Thymus (tissue), 14 donors: ENCODE results near the gene TSNAXIP1. TPM values are rescaled to one million over a fixed set of nuclear protein-coding genes. Genes with fewer than 3 reads are reported as not detected.
A peak's percentile ranks its signal among the peaks of the same experiment; 100 is the strongest.

Source experiments
- DNase-seq, 9 donors: peaks; one replicate each; pipeline ENCODE4 v3.0.0-alpha.2; 2013; ENCODE audit warnings: low spot score in 9 of 9, low read depth in 6 of 9, missing footprints in 1 of 9
- H3K27ac ChIP-seq, 2 donors: one replicate each; pipeline ENCODE4 v1.5.1; 2013; ENCODE audit warnings: control low read depth in 1 of 2, low read depth in 1 of 2, low read length in 1 of 2, mild to moderate bottlenecking in 1 of 2, moderate library complexity in 1 of 2
- H3K27me3 ChIP-seq, 2 donors: one replicate each; pipeline ENCODE4 v1.5.1; 2013; ENCODE audit warnings: low read length in 1 of 2; ENCODE audit not compliant: control insufficient read depth in 2 of 2, insufficient read depth in 1 of 2
- H3K36me3 ChIP-seq, 2 donors: one replicate each; pipeline ENCODE4 v1.5.1; 2013; ENCODE audit warnings: low read length in 1 of 2, mild to moderate bottlenecking in 1 of 2, moderate library complexity in 1 of 2; ENCODE audit not compliant: control insufficient read depth in 2 of 2, insufficient read depth in 2 of 2
- H3K4me1 ChIP-seq, 2 donors: one replicate each; pipeline ENCODE4 v1.5.1; 2013; ENCODE audit warnings: low read length in 2 of 2; ENCODE audit not compliant: control insufficient read depth in 2 of 2, insufficient read depth in 2 of 2
- H3K4me3 ChIP-seq, 2 donors: one replicate each; pipeline ENCODE4 v1.5.1; 2013; ENCODE audit warnings: low read length in 2 of 2, control low read depth in 1 of 2, mild to moderate bottlenecking in 1 of 2
- H3K9me3 ChIP-seq, 2 donors: one replicate each; pipeline ENCODE4 v1.5.1; 2013; ENCODE audit warnings: low read length in 1 of 2, mild to moderate bottlenecking in 1 of 2; ENCODE audit not compliant: control insufficient read depth in 2 of 2, insufficient read depth in 1 of 2
- WGBS: extraction: QIAGEN DNeasy Blood & Tissue Kit; methylation state at CpG from one replicate; pipeline ENCODE4 v1.1.7; 2013; 5-methylcytosine and 5-hydroxymethylcytosine counted together
- long read RNA-seq, 10 donors: transcript quantifications; one replicate each; lab custom pipeline, GENCODE V29; 2026
- polyA plus RNA-seq: library from polyadenylated mRNA; stranded (reverse); fragments of 200-250 nt; gene quantifications from one replicate; pipeline ENCODE4 v1.2.3, GENCODE V29; 2013
- total RNA-seq: library from RNA; stranded (reverse); fragments of 120-200 nt; gene quantifications from one replicate; pipeline ENCODE4 v1.2.4, GENCODE V29; 2013
- donor health status: healthy.

Gene TSNAXIP1, protein sequence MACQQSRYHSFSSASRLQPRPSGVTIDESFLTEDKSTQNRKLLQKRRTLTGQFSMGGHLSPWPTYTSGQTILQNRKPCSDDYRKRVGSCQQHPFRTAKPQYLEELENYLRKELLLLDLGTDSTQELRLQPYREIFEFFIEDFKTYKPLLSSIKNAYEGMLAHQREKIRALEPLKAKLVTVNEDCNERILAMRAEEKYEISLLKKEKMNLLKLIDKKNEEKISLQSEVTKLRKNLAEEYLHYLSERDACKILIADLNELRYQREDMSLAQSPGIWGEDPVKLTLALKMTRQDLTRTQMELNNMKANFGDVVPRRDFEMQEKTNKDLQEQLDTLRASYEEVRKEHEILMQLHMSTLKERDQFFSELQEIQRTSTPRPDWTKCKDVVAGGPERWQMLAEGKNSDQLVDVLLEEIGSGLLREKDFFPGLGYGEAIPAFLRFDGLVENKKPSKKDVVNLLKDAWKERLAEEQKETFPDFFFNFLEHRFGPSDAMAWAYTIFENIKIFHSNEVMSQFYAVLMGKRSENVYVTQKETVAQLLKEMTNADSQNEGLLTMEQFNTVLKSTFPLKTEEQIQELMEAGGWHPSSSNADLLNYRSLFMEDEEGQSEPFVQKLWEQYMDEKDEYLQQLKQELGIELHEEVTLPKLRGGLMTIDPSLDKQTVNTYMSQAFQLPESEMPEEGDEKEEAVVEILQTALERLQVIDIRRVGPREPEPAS
- total RNA-seq (0.76 TPM), polyA plus RNA-seq (2.0 TPM)
- long read RNA-seq, donor 1 = 0 reads
- long read RNA-seq, donor 2 = 0 reads
- long read RNA-seq, donor 3 = 0 reads
- long read RNA-seq, donor 4 = 0 reads
- long read RNA-seq, donor 5, partial matches to known transcripts = 6 of 42 reads
- long read RNA-seq, donor 5, other reads (novel, unspliced or antisense) = 36 of 42 reads
- long read RNA-seq, donor 6, partial matches to known transcripts = 10 of 32 reads
- long read RNA-seq, donor 6, other reads (novel, unspliced or antisense) = 22 of 32 reads
- long read RNA-seq, donor 7, partial matches to known transcripts = 7 of 7 reads
- long read RNA-seq, donor 7, other reads (novel, unspliced or antisense) = 0 of 7 reads
- long read RNA-seq, donor 8 = 0 reads
- long read RNA-seq, donor 9 = 0 reads
- long read RNA-seq, donor 10, partial matches to known transcripts = 0 of 7 reads
- long read RNA-seq, donor 10, other reads (novel, unspliced or antisense) = 7 of 7 reads

DNA sequence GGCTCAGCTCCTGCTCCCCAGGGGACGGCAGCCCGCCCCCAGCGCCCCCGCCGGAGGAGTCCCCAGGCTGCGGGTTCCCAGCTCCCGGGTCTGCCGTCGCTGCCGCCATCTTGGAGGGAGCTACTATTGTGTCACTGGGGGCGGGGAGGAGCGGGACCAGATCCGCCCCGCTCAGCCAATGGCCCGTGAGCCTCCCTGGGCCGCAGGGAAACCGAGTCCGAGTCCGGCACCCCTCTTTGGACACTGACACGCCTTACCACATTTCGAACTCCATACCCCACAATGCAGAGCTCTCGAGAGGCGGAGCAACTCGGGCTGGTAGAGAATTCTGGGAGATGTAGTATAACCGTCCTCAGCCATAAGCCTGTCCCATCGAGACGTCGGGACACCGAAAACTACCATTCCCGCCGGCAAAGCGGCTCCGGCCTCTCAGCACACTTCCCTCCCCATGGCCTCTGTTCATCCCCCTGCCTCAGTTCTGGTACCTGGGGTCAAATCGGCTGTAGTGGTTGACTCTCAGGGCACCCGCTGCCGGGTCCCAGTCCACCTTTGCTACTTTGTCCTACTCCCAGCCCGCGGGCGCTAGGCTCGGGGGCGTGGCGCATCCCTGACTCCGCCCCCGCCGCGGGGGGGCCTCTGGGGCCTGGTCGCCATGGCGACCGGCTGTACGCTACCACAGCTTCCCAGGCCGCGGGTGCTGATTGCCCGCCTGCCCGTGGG, at the start of gene TSNAXIP1, which contains the start of gene RANBP10:
Gene TSNAXIP1, plus strand, starts transcription at position 462 of the 720 bp plus-strand sequence. CDS start 261 bp downstream, outside the sequence.
Gene RANBP10, minus strand, starts transcription at position 133 of the 720 bp plus-strand sequence. Its CDS starts 24 bp downstream, at position 109.
- no peaks in the 10 kb centered on the region for H3K27me3 ChIP-seq
- peaks cover 4 to 20% of the 10 kb centered on the region in 2 donors for H3K36me3 ChIP-seq
- H3K4me3 ChIP-seq = peak within 1 kb of the TSS; percentile 69 to 87
- H3K9me3 ChIP-seq = no peaks in the 10 kb centered on the region
- peak; percentile 88 to 99 (median 98) for DNase-seq
- WGBS = under 1% methylated on average over 54 of the region's 54 CpGs
- H3K27ac ChIP-seq = peak within 1 kb of the TSS; percentile 67 to 68
- peaks cover 19 to 34% of the 10 kb centered on the region in 2 donors for H3K4me1 ChIP-seq

DNA sequence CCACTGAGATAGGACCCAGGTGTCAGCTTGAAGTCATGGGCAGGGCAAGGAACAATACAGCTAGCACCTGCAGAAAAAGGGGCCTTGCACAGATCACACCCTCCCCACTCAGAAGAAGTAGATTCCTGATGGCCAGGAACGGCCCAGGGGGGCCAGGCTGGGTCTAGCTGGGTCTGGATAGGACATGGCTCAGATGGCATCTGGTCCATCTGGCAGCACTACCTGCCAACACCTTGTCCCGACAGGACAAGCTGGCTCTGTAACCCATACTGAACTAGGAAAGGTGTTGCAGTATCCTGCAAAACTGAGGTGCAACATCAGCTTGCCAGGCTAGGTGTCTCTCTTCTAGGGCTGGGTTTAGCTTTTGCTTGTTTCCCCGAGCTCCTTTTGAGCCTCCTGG, 48.7 kb upstream of the TSNAXIP1 start:
- H3K27me3 ChIP-seq = no peaks in the 10 kb centered on the region
- 95% methylated on average over 3 of the region's 3 CpGs for WGBS
- no peak overlapping the region for H3K4me3 ChIP-seq
- no peaks in the 10 kb centered on the region for H3K9me3 ChIP-seq
- peaks cover 0 to 10% of the 10 kb centered on the region in 2 donors for H3K4me1 ChIP-seq
- peaks cover 27 to 28% of the 10 kb centered on the region in 2 donors for H3K36me3 ChIP-seq
- H3K27ac ChIP-seq = no peak overlapping the region
- DNase-seq = no peak

DNA sequence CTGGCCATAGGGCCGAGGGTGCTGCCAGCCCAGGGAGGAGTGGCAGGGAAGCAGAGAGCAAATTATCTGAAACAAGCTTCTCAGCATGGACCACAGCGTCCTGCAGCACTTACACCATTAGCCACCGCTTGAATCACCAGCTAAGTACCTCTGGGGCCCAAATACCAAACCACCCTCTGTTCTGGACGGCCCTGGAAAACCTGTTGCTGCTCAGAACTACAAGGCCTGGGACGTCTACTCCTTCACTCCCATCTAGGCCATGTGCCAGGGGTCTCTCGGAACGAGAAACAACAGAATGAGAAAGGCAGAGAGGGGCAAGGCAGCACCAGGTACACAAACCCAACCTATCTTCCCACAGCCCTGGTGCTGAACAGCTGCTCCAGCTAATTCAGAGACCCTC, 47.7 kb upstream of the TSNAXIP1 start:
- Histone ChIP-seq H3K4me3 (no peak overlapping the region), H3K4me1 (peaks cover 0 to 10% of the 10 kb centered on the region in 2 donors), H3K9me3 (no peaks in the 10 kb centered on the region), H3K36me3 (peaks cover 23 to 30% of the 10 kb centered on the region in 2 donors), H3K27ac (no peak overlapping the region), H3K27me3 (no peaks in the 10 kb centered on the region)
- WGBS = 96% methylated on average over 7 of the region's 7 CpGs
- no peak for DNase-seq

DNA sequence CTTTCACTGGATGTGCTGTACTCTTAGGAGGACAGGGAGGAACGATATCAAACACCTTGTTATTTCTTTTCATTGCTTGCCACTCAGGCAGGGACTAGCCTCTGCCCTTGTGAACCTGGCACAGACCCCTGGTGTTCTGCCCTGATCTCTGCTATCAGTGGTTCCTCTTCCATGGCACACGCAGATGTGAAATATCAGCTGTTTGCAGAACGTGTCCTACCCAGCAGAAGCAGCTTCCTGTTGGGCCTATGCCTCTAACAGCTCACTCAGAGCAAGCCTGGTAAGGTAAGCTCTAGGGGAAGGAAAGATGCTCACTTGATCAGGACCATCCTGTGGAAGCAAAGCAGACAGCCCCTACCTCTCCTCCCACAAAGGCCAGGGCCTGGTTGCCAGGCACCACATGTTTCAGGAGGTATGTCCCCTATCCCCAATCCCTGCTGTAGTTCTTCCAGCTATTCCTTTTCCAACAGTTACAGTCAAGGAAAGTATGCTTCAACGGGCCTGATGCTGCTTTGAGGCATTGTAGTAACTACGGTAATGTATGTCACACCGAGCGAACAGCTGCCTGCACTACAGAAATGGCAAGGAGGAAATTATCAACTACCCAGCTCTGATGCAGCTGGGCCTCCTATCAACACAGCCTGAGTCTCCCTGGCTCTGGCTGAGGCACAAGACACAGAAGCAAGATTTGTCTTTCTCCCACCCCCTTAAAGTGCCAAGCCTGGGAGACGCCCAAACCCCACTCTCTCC, 46.3 kb upstream of the TSNAXIP1 start:
- 54% methylated on average over 8 of the region's 8 CpGs for WGBS
- peak in 2 of 9 donors; percentile 28 to 48 for DNase-seq
- H3K27ac ChIP-seq = peak overlapping the region; percentile 6 to 70
- peaks cover 19 to 31% of the 10 kb centered on the region in 2 donors for H3K36me3 ChIP-seq
- H3K27me3 ChIP-seq = no peaks in the 10 kb centered on the region
- H3K9me3 ChIP-seq = no peaks in the 10 kb centered on the region
- H3K4me1 ChIP-seq = peaks cover 0 to 10% of the 10 kb centered on the region in 2 donors
- H3K4me3 ChIP-seq = no peak overlapping the region

DNA sequence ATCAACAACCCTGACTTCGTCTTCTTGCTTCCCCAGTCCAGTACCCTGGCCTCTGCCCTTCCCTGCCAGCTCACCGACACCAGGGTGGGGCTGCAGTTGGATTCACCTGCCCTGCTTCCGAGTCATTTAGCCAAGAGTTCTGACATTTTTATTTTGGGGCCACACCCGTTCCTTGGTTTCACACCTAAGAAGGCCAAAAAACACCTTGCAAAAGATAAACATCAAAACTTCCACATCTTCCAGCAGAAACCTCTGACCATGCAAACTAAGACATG, 45.8 kb upstream of the TSNAXIP1 start:
- no peak overlapping the region for H3K4me3 ChIP-seq
- no peak for DNase-seq
- H3K4me1 ChIP-seq = peaks cover 0 to 10% of the 10 kb centered on the region in 2 donors
- 97% methylated on average over 4 of the region's 4 CpGs for WGBS
- no peaks in the 10 kb centered on the region for H3K27me3 ChIP-seq
- H3K36me3 ChIP-seq = peaks cover 17 to 31% of the 10 kb centered on the region in 2 donors
- H3K9me3 ChIP-seq = no peaks in the 10 kb centered on the region
- H3K27ac ChIP-seq = peak overlapping the region in 1 of 2 donors; percentile 70

DNA sequence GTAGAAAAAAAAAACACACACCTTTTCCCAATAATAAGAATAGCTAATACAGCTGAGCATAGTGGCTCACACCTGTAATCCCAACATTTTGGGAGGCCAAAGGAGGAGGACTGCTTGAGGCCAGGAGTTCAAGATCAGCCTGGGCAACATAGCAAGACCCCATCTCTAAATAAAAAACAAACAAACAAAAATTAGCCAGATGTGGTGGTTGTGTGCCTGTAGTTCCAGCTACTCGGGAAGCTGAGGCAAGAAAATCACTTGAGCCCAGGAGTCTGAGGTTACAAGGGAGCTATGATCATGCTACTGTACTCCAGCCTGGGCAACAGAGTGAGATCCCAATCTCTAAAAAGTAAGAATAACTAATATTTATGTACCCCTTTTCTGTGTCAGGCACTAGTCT, 44.8 kb upstream of the TSNAXIP1 start:
- Histone ChIP-seq H3K27ac (no peak overlapping the region), H3K27me3 (no peaks in the 10 kb centered on the region)
- 98% methylated on average over 1 of the region's 1 CpG for WGBS

DNA sequence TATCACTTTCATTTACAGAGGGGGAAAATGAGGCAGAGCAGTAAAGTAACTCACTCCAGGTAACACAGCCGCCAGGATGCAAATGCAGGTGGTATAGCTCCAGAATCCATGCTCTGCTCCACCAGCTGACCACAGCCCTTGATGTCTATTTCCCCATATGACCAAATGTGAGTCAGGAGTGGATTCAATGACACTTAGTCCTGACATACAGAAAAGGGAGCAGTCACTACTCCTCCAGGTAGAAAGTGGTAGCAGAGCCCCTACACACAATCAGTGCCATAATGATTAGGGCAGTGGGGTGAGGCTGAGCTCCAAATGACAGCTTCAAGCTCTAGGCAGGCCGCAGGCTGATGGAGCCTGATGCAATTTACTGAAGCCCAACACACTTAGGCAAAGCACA, 44.3 kb upstream of the TSNAXIP1 start:
- Histone ChIP-seq H3K27ac (no peak overlapping the region), H3K9me3 (no peaks in the 10 kb centered on the region), H3K27me3 (no peaks in the 10 kb centered on the region), H3K36me3 (peaks cover 19 to 39% of the 10 kb centered on the region in 2 donors), H3K4me3 (no peak overlapping the region), H3K4me1 (peaks cover 0 to 10% of the 10 kb centered on the region in 2 donors)
- DNase-seq = no peak
- 94% methylated on average over 2 of the region's 2 CpGs for WGBS

More for the DNA sequence above, 44.8 kb upstream of the TSNAXIP1 start:
- Histone ChIP-seq H3K4me3 (no peak overlapping the region), H3K36me3 (peaks cover 19 to 39% of the 10 kb centered on the region in 2 donors), H3K9me3 (no peaks in the 10 kb centered on the region), H3K4me1 (peaks cover 0 to 10% of the 10 kb centered on the region in 2 donors)
- DNase-seq = no peak

DNA sequence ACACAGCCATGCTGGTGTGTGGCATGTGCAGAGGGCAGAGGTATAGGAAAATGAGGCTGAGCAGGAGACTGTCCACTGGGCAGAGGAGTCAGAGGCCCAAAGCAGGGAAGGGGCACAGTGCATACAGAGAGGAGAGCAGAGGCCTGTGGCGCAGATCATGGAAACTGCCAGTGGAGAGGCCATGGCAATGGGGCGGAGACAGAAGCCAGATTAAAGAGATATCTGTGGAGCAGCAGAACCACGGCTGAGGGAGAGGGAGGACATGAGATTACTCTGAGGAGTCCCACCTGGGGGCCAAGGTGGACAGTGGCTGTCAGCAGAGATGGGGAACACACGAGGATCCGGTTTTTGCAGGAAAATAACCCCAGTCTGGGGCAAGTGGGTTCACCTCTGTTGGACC, 43.6 kb upstream of the TSNAXIP1 start:
- DNase-seq = no peak
- Histone ChIP-seq H3K4me3 (no peak overlapping the region), H3K36me3 (peaks cover 16 to 35% of the 10 kb centered on the region in 2 donors), H3K9me3 (no peaks in the 10 kb centered on the region), H3K4me1 (peaks cover 0 to 10% of the 10 kb centered on the region in 2 donors), H3K27ac (no peak overlapping the region), H3K27me3 (no peaks in the 10 kb centered on the region)
- WGBS = 98% methylated on average over 5 of the region's 5 CpGs
